Measurements from ENCODE around the gene SLAMF1. TPM values are rescaled to one million over a fixed set of nuclear protein-coding genes. Genes with fewer than 3 reads are reported as not detected.

SLAMF1 gene
- total and polyA plus RNA-seq, 2 experiments from 2014 or later, result not detected

DNA sequence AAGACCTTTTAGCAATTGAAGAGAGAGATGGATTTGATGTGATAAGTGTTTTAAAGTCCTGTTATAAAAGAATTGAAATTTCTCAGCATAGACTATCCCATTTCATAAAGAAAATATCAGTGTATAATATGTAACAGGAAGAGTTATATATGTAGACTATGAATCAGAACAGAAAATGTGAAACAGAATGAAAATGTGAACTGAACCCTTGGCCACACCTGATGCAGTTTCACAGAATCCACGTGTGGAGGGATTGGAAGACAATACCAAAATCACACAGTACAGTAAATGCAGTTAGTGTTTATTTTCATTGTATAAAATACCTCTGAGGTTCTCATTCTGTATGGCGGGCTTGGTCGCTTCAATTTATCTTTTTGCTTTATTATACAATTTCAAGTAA, 9.9 kb upstream of the SLAMF1 start:
- TF ChIP-seq ZNF331 (CRISPR knock-in tag; IDR thresholded peaks at IDR 0.05; ENCODE audit: low read depth) (no peak), STAT1 (IDR thresholded peaks at IDR 0.05; ENCODE audit: unreplicated experiment) (no peak), CTCF (conservative IDR thresholded peaks at IDR 0.05; ENCODE audit: low read depth in 2 of 2) (no peak)
- Histone ChIP-seq H2AFZ (no peak overlapping the region), H3K27me3 (ENCODE audit: insufficient read depth) (no peaks in the 10 kb centered on the region), H3K36me3 (ENCODE audit: insufficient read depth) (no peaks in the 10 kb centered on the region), H3K4me2 (no peak overlapping the region), H3F3A (replicated peaks; ENCODE audit: low read depth) (peaks cover 3% of the 10 kb centered on the region; the same call in 1 of the 2 replicates), H4K20me1 (replicated peaks; ENCODE audit: insufficient read depth) (no peaks in the 10 kb centered on the region), H3K79me2 (replicated peaks; ENCODE audit: insufficient read depth) (no peaks in the 10 kb centered on the region), H3K4me1 (ENCODE audit: insufficient read depth) (peaks cover 14% of the 10 kb centered on the region), H3K4me3 (no peak overlapping the region), H3K27ac (ENCODE audit: low read depth) (no peak overlapping the region), H3K9me2 (ENCODE audit: insufficient read depth) (peaks cover 19% of the 10 kb centered on the region)
- DNase-seq (ENCODE audit: low spot score) (no peak), ATAC-seq (no peak)
- Mint-ChIP-seq H3K9me3 (peaks cover 8% of the 10 kb centered on the region; the same call in 2 of the 3 replicates), H3K36me3 (ENCODE audit: low read depth) (no peaks in the 10 kb centered on the region; the same call in 1 of the 3 replicates), H3K27me3 (ENCODE audit: insufficient read depth, low read depth, poor library complexity) (peaks cover 4% of the 10 kb centered on the region), H3K27ac (no peak overlapping the region), H3K4me3 (no peak overlapping the region), H3K4me1 (peaks cover 24% of the 10 kb centered on the region)

DNA sequence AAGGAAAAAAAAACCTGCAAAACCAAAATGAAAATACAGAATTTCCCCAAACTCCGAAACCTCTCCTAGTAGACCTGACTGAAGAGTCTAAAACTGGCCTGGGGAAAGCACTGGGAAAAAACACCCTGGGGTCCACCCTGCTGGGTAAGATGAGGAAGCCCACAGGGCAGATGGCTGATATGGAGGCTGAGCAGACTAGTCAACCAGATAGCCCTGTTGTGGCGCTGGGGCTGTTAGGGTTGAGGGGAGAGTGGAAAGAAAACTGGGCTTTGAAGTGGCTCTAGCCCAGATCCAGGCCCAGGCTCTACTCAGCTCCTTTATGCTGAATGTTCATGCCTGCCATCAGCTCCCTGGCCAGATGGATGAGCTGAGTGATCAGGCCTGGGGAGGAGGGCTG, 6.8 kb upstream of the SLAMF1 start:
- no peak overlapping the region for H3K27ac Mint-ChIP-seq
- Histone ChIP-seq H3K36me3 (ENCODE audit: insufficient read depth) (no peaks in the 10 kb centered on the region), H3K27ac (ENCODE audit: low read depth) (peak overlapping the region; percentile 78; the same call in 1 of the 2 replicates), H2AFZ (no peak overlapping the region), H3K4me2 (peak overlapping the region; percentile 7; the same call in 1 of the 2 replicates), H3K27me3 (ENCODE audit: insufficient read depth) (no peaks in the 10 kb centered on the region), H3K4me3 (no peak overlapping the region), H4K20me1 (replicated peaks; ENCODE audit: insufficient read depth) (no peaks in the 10 kb centered on the region), H3F3A (replicated peaks; ENCODE audit: low read depth) (peaks cover 3% of the 10 kb centered on the region; the same call in 1 of the 2 replicates), H3K9me2 (ENCODE audit: insufficient read depth) (peaks cover 23% of the 10 kb centered on the region), H3K4me1 (ENCODE audit: insufficient read depth) (peaks cover 25% of the 10 kb centered on the region), H3K79me2 (replicated peaks; ENCODE audit: insufficient read depth) (no peaks in the 10 kb centered on the region)
- no peak overlapping the region for H3K4me3 Mint-ChIP-seq
- H3K4me1 Mint-ChIP-seq, result peaks cover 35% of the 10 kb centered on the region
- peaks cover 6% of the 10 kb centered on the region for H3K27me3 Mint-ChIP-seq (ENCODE audit: insufficient read depth, low read depth, poor library complexity)
- H3K9me3 Mint-ChIP-seq, result no peaks in the 10 kb centered on the region
- H3K36me3 Mint-ChIP-seq (ENCODE audit: low read depth), result no peaks in the 10 kb centered on the region; the same call in 2 of the 3 replicates
- ATAC-seq (no peak), DNase-seq (ENCODE audit: low spot score) (no peak)
- TF ChIP-seq JUNB (IDR thresholded peaks at IDR 0.05; ENCODE audit: unreplicated experiment) (no peak), POLR2AphosphoS5 (IDR thresholded peaks at IDR 0.05; ENCODE audit: low read depth) (no peak), NANOG (IDR thresholded peaks at IDR 0.05; ENCODE audit: borderline replicate concordance) (no peak), REST (IDR thresholded peaks at IDR 0.05; ENCODE audit: unreplicated experiment) (no peak), CTCF (conservative IDR thresholded peaks at IDR 0.05; ENCODE audit: low read depth in 2 of 2) (no peak), ZNF331 (CRISPR knock-in tag; IDR thresholded peaks at IDR 0.05; ENCODE audit: low read depth) (no peak), ETS1 (IDR thresholded peaks at IDR 0.05) (no peak), STAT1 (IDR thresholded peaks at IDR 0.05; ENCODE audit: unreplicated experiment) (no peak), CREB1 (CRISPR knock-in tag; IDR thresholded peaks at IDR 0.05; ENCODE audit: low read depth) (no peak)

Measured in GM23338 (cell line).